IgD-negative memory B cell (primary cell): ENCODE data around the gene PROB1. TPM values are rescaled to one million over a fixed set of nuclear protein-coding genes. Genes with fewer than 3 reads are reported as not detected.
"Not testable (repeated sequence)": the region's sequence is repeated elsewhere in the genome, so short reads cannot be mapped to it uniquely, and the experiment has no call there.

Experiments
- H3K27ac Mint-ChIP-seq, 3 donors: one replicate each; pipeline ENCODE4 v1.8.0; 2020 to 2022; ENCODE audit warnings: mild to moderate bottlenecking in 3 of 3, mixed read lengths in 3 of 3, moderate library complexity in 1 of 3
- H3K27me3 Mint-ChIP-seq: one replicate; pipeline ENCODE4 v1.8.0; 2021; ENCODE audit warnings: mixed read lengths
- H3K36me3 Mint-ChIP-seq: one replicate; pipeline ENCODE4 v1.8.0; 2020; ENCODE audit warnings: mild to moderate bottlenecking, mixed read lengths
- H3K4me1 Mint-ChIP-seq, 3 donors: one replicate each; pipeline ENCODE4 v1.8.0; 2020 to 2022; ENCODE audit warnings: mixed read lengths in 3 of 3, mild to moderate bottlenecking in 1 of 3
- H3K4me3 Mint-ChIP-seq, 4 donors: one replicate each; pipeline ENCODE4 v1.8.0; 2020 to 2022; ENCODE audit warnings: mild to moderate bottlenecking in 4 of 4, mixed read lengths in 4 of 4, moderate library complexity in 3 of 4
- H3K9me3 Mint-ChIP-seq, 3 donors: one replicate each; pipeline ENCODE4 v1.8.0; 2020 to 2021; ENCODE audit warnings: mixed read lengths in 3 of 3, mild to moderate bottlenecking in 1 of 3
- polyA plus RNA-seq: library from polyadenylated mRNA; unstranded; fragments of 300-500 nt; fragmentation: Illumina TruSeq; gene quantifications from one replicate; pipeline ENCODE4 v1.2.3, GENCODE V29; 2021

Gene PROB1
- polyA plus RNA-seq, 1 donor from 2014 or later = 1.5 TPM

- H3K27ac Mint-ChIP-seq = peak overlapping the region; percentile 93 to 98 (median 97)
- peaks cover 33 to 37% (median 35%) of the 10 kb centered on the region in 3 donors for H3K4me1 Mint-ChIP-seq
- H3K27me3 Mint-ChIP-seq = no peaks in the 10 kb centered on the region
- peaks cover 2% of the 10 kb centered on the region for H3K36me3 Mint-ChIP-seq
- H3K9me3 Mint-ChIP-seq = no peaks in the 10 kb centered on the region
- peak overlapping the region; percentile 82 to 94 (median 88) for H3K4me3 Mint-ChIP-seq
These were observed 3.2 kb downstream of the PROB1 start for GRCh38 chr5:139391570-139392323.

GRCh38 chr5:139390639-139391569 is 4.0 kb downstream of the PROB1 start:
- Mint-ChIP-seq H3K9me3 (no peaks in the 10 kb centered on the region), H3K4me1 (peaks cover 28 to 43% (median 43%) of the 10 kb centered on the region in 3 donors), H3K4me3 (peak overlapping the region; percentile 82 to 94 (median 88)), H3K27me3 (no peaks in the 10 kb centered on the region), H3K36me3 (no peaks in the 10 kb centered on the region), H3K27ac (peak overlapping the region; percentile 97 to 99 (median 98))

GRCh38 chr5:139389701-139390638 is 4.9 kb downstream of the PROB1 start, which contains the start of gene MZB1:
Gene MZB1 (minus strand): TSS chr5:139389913. CDS start chr5:139389856, 57 bp downstream.
- Mint-ChIP-seq H3K27ac (peak within 1 kb of the TSS; percentile 97 to 99 (median 98)), H3K36me3 (no peaks in the 10 kb centered on the region), H3K9me3 (no peaks in the 10 kb centered on the region), H3K27me3 (no peaks in the 10 kb centered on the region), H3K4me1 (peaks cover 36 to 52% (median 52%) of the 10 kb centered on the region in 3 donors), H3K4me3 (peak within 1 kb of the TSS; percentile 82 to 98 (median 93))

GRCh38 chr5:139388198-139388821 is 6.6 kb downstream of the PROB1 start:
- H3K4me1 Mint-ChIP-seq = peaks cover 44 to 64% (median 62%) of the 10 kb centered on the region in 3 donors
- H3K27ac Mint-ChIP-seq = peak overlapping the region; percentile 91 to 98 (median 97)
- H3K36me3 Mint-ChIP-seq = no peaks in the 10 kb centered on the region
- H3K27me3 Mint-ChIP-seq = no peaks in the 10 kb centered on the region
- H3K9me3 Mint-ChIP-seq = no peaks in the 10 kb centered on the region
- H3K4me3 Mint-ChIP-seq = peak overlapping the region; percentile 82 to 98 (median 93)

GRCh38 chr5:139387611-139388197 is 7.2 kb downstream of the PROB1 start:
- peaks cover 44 to 66% (median 63%) of the 10 kb centered on the region in 3 donors for H3K4me1 Mint-ChIP-seq
- H3K9me3 Mint-ChIP-seq = no peaks in the 10 kb centered on the region
- H3K27ac Mint-ChIP-seq = peak overlapping the region; percentile 91 to 98 (median 97)
- no peaks in the 10 kb centered on the region for H3K27me3 Mint-ChIP-seq
- no peaks in the 10 kb centered on the region for H3K36me3 Mint-ChIP-seq
- H3K4me3 Mint-ChIP-seq = peak overlapping the region; percentile 82 to 98 (median 93)

GRCh38 chr5:139386956-139387355 is 7.9 kb downstream of the PROB1 start:
- Mint-ChIP-seq H3K4me3 (peak overlapping the region; percentile 58 to 82 (median 70)), H3K4me1 (peaks cover 50 to 73% (median 71%) of the 10 kb centered on the region in 3 donors), H3K27ac (peak overlapping the region; percentile 90 to 98 (median 97))
- H3K27me3 Mint-ChIP-seq, H3K36me3 Mint-ChIP-seq, H3K9me3 Mint-ChIP-seq: not testable (repeated sequence)

- H3K27me3 Mint-ChIP-seq = no peaks in the 10 kb centered on the region
- H3K9me3 Mint-ChIP-seq = no peaks in the 10 kb centered on the region
- H3K36me3 Mint-ChIP-seq = no peaks in the 10 kb centered on the region
- H3K4me1 Mint-ChIP-seq = peaks cover 43 to 67% (median 65%) of the 10 kb centered on the region in 3 donors
- peak overlapping the region in 2 of 3 donors; percentile 91 to 97 for H3K27ac Mint-ChIP-seq
- H3K4me3 Mint-ChIP-seq = peak overlapping the region; percentile 48 to 92 (median 82)
These were observed 8.9 kb downstream of the PROB1 start for GRCh38 chr5:139386050-139386438.

- no peaks in the 10 kb centered on the region for H3K27me3 Mint-ChIP-seq
- H3K27ac Mint-ChIP-seq = peak overlapping the region; percentile 82 to 97 (median 91)
- H3K4me3 Mint-ChIP-seq = peak overlapping the region; percentile 59 to 92 (median 87)
- H3K4me1 Mint-ChIP-seq = peaks cover 38 to 62% (median 62%) of the 10 kb centered on the region in 3 donors
- no peaks in the 10 kb centered on the region for H3K36me3 Mint-ChIP-seq
- H3K9me3 Mint-ChIP-seq = no peaks in the 10 kb centered on the region
These were observed 9.5 kb downstream of the PROB1 start for GRCh38 chr5:139385061-139386049.

- H3K27ac Mint-ChIP-seq = peak overlapping the region; percentile 82 to 97 (median 91)
- H3K4me3 Mint-ChIP-seq = peak overlapping the region; percentile 59 to 92 (median 87)
- H3K36me3 Mint-ChIP-seq = no peaks in the 10 kb centered on the region
- no peaks in the 10 kb centered on the region for H3K27me3 Mint-ChIP-seq
- no peaks in the 10 kb centered on the region for H3K9me3 Mint-ChIP-seq
- peaks cover 31 to 56% (median 55%) of the 10 kb centered on the region in 3 donors for H3K4me1 Mint-ChIP-seq
These were observed 10.3 kb downstream of the PROB1 start for GRCh38 chr5:139384591-139385051.

- peak overlapping the region in 3 of 4 donors; percentile 27 to 74 (median 58) for H3K4me3 Mint-ChIP-seq
- no peaks in the 10 kb centered on the region for H3K27me3 Mint-ChIP-seq
- no peaks in the 10 kb centered on the region for H3K36me3 Mint-ChIP-seq
- H3K9me3 Mint-ChIP-seq = no peaks in the 10 kb centered on the region
- H3K4me1 Mint-ChIP-seq = peaks cover 32 to 51% (median 50%) of the 10 kb centered on the region in 3 donors
- H3K27ac Mint-ChIP-seq = peak overlapping the region; percentile 10 to 56 (median 54)
These were observed 10.8 kb downstream of the PROB1 start for GRCh38 chr5:139383993-139384590.

- H3K4me1 Mint-ChIP-seq = peaks cover 31 to 48% (median 47%) of the 10 kb centered on the region in 3 donors
- H3K4me3 Mint-ChIP-seq = peak within 1 kb of the TSS in 3 of 4 donors; percentile 27 to 70 (median 65)
- H3K27ac Mint-ChIP-seq = peak within 1 kb of the TSS in 2 of 3 donors; percentile 16 to 56
- no peaks in the 10 kb centered on the region for H3K27me3 Mint-ChIP-seq
- no peaks in the 10 kb centered on the region for H3K9me3 Mint-ChIP-seq
- H3K36me3 Mint-ChIP-seq = no peaks in the 10 kb centered on the region
These were observed 11.5 kb downstream of the PROB1 start, which contains the start of gene SLC23A1 for GRCh38 chr5:139383275-139383992. Gene SLC23A1 (minus strand): TSS chr5:139383297. CDS start chr5:139383253, 44 bp downstream.
